Esophagus squamous epithelium (tissue), 4 donors: Measurements from ENCODE around the gene CHCHD1.

Source experiments
- CTCF ChIP-seq, 6 experiments: fragments of 450-650 bp in 4 of 6; fragments of 200-600 bp in 2 of 6; sonication (generic) in 2 of 6; IDR thresholded peaks; one replicate each; pipeline ENCODE4 v1.5.1; 2016 to 2019; ENCODE audit warnings: antibody characterized with exemption in 6 of 6, mild to moderate bottlenecking in 4 of 6, moderate library complexity in 4 of 6
- POLR2A ChIP-seq, 4 donors: fragments of 450-650 bp; IDR thresholded peaks; one replicate each; pipeline ENCODE4 v1.6.1; 2017; ENCODE audit warnings: antibody characterized with exemption in 4 of 4, mild to moderate bottlenecking in 4 of 4, moderate library complexity in 3 of 4

- TF ChIP-seq CTCF (IDR thresholded peaks at IDR 0.05) (no peak), POLR2A (IDR thresholded peaks at IDR 0.05) (no peak)
Measured at GRCh38 chr10:73782749-73783085, 869 bp downstream of the CHCHD1 start.
